Lung microvascular endothelial cell (primary cell): ENCODE results near the gene ZFR. TPM values are rescaled to one million over a fixed set of nuclear protein-coding genes. Genes with fewer than 3 reads are reported as not detected.

Experiments
- DNase-seq, 2 donors: peaks; one replicate each; pipeline versions ENCODE4 v3.0.0 to v3.0.0-alpha.2; 2010; ENCODE audit warnings: low read depth in 2 of 2
- total RNA-seq: library from RNA; depleted of rRNA; stranded (reverse); fragments of >200 nt; gene quantifications from 2 replicates; pipeline ENCODE4 v1.2.1, GENCODE V29; 2014

ZFR gene
- total RNA-seq = 36.8 and 63.1 TPM in 2 replicates

GRCh38 chr5:32444431-32445286, at the start of gene ZFR:
Gene ZFR, minus strand, starts transcription at chr5:32444740. Its CDS starts 82 bp downstream, at chr5:32444658.
- peak; percentile 89 to 91 for DNase-seq

DNA sequence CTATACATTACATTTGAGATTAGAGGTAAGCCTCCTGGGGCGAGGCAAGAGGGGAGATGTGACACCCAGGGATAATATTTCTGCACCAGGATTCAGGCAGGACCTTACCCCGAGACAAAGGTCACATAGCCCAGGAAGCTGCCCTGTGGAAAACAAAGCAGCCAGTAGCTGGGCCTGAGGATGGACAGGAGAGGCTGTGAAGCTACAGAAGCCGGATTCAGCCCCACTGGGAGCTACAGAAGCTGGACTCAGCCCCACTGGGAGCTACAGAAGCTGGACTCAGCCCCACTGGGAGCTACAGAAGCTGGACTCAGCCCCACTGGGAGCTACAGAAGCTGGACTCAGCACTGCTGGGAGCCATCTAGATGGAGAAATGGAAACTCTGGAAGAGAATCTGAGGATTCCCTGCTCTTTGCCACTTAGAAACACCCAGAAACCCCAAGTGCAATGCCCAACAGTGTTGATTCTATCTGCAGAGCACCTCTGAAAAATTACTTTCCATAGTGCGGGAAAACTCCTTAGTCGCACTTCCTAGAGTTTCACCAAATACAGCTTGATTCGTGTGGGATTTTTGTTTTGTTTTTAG, 46.5 kb upstream of the ZFR start:
- DNase-seq = no peak

- peak; percentile 80 to 88 for DNase-seq
Observed at GRCh38 chr5:32489791-32490562, 45.4 kb upstream of the ZFR start.

GRCh38 chr5:32487424-32487823, 42.9 kb upstream of the ZFR start:
- DNase-seq = no peak

DNA sequence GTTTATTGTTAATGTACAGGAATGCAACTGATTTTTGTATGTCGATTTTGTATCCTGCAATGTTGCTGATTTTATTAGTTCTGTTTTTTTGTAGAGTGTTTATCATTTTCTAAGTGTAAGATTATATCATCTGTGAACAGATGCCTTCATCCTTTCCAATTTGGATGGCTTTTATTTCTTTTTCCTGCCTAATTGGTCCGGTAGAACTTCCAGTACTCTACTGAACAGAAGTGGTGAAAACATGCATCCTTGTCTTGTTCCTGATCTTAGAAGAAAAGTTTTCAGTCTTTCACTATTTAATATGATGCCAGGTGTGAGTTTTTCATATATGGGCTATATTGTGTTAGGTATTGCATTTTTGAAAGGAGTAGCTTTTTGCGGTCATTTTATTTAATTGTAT, 42.5 kb upstream of the ZFR start:
- no peak for DNase-seq

GRCh38 chr5:32482193-32482592, 37.7 kb upstream of the ZFR start:
- DNase-seq = no peak

- DNase-seq = no peak
Observed at GRCh38 chr5:32479096-32479495, 34.6 kb upstream of the ZFR start.

DNA sequence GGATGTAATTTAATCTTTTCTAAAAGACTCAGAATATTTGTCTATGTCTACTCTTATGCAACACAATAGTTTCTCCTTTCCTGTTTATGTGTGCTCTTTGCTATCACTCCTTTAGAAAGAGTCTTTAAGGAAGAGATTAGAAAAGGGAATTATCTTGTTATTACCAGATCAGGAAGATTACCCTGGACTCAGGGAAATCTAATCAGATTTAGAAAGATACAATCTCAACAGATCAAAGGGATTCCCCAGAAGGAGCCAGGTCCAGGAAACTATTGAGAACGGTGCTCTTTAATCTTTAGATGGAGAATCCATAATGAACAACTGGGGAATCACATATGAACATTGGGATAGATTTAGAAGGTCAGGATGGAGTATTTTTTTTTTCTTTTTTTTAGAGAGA, 32.4 kb upstream of the ZFR start:
- DNase-seq = no peak

DNA sequence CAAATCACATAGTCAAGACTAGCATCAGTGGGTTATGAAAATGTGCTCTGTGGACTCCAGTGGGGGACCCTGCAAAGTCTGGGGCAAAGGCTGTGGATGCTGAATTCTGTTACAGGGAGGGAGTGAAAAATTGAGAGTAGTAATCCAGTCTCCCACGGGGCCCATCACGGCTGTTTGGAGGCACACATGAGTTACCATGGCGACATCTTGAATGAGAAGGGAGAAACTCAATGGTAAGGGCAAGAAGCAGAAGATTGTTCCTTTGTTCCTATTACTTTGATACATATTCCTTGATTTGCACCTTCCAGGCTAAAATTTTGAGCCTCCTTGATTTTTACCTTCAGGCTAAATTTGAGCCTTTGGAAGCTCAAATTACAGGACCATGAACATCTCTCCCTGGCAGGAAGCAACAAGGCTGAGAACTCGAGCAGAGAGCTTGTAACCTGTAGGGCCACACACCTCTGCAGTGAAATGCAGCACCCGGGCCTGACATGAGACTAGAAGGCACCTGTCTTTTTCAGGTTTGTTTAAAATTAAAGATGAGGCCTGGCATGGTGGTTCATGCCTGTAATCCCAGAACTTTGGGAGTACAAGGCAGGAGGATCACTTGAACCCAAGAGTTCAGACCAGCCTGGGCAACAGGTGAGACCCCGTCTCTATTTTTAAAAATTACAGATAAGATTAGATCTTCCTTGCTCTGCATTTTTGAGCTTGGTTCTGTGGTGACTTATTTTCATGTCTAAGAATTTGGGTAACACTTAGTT, 31.0 kb upstream of the ZFR start:
- DNase-seq = no peak

DNA sequence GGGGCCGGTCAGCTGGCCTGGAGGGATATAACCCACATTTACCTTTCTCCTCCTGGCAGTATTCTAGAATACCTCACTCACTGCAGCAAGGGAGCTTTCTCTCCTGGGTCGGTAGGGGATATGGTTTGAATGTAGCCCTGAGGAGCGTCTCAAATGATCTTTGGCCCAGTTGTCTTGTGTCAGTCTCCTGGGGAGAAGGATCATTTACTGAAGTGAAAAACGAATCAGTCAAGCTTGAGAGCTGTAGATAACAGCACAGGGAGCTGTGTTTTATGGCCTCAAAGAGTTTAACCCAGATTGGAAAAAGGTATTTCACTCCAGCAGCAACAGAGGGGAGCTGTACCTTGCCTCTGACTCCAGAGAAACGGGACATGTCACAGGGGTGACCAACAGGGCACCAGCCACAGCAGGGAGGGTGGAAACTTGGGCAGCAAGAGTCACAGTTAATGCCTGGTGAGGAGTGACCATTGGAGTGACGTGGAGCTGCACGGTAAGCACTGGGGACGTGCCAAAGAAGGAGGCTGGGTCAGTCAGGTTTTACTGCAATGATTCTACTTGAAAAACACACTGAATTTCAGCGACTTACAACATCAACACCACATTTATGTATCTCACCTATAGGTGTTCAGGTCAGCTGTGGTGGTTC, 29.8 kb upstream of the ZFR start:
- DNase-seq = no peak

GRCh38 chr5:32473072-32473471, 28.5 kb upstream of the ZFR start:
- no peak for DNase-seq

- DNase-seq = peak in 1 of 2 donors; percentile 47
Observed at GRCh38 chr5:32471784-32472183, 27.2 kb upstream of the ZFR start.

GRCh38 chr5:32465076-32465475, 20.5 kb upstream of the ZFR start:
- no peak for DNase-seq

DNA sequence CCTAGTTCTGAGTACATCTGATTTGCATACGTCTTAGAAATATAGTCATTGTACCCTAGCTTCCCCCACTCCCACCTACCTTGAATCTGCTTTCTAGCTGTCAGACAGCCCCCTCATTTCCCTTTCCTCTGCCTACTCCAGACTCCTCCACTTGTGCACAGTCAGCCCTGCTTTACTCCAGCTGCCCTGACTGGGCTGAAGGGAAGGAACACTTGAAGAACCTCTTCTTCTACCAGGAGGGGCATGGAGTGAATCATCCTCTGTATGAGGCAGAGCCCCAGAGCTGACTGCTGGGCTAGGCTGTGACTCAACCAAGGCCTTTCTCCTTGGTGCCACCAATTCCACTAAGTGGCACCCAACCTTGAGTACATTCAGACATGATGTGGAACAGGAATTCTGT, 18.1 kb upstream of the ZFR start:
- peak in 1 of 2 donors; percentile 24 for DNase-seq

DNA sequence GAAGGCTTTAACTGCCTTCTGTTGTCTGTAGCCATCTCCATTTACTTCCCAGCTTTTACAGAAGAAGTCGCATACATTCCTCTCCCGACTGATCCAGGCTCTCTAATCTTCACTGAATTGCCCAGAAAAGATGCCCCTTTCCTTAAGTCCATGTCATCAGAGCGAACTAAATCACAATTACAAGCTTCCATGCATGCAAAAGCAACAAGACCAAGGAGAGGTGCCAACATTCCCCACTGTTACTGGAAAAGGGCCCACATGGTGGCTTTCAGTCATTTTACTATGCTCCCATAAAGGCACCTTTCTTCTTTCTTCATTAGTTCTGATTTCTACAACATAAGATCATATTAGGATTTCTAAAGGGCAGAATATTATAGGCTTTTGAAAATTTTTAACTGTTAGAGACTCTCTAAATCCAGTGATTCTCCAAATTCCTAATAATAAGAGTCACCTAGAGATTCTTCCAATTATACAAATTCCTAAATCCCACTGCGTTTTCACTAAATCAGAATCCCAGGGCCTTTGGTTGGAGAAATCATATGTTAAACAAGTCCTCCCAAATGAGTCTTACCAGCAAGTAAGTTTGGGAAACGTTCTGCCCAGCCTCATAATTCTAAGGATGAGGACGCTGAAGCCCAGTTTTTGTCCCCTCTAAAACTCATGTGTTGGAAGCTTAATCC, 17.0 kb upstream of the ZFR start:
- DNase-seq = no peak

DNA sequence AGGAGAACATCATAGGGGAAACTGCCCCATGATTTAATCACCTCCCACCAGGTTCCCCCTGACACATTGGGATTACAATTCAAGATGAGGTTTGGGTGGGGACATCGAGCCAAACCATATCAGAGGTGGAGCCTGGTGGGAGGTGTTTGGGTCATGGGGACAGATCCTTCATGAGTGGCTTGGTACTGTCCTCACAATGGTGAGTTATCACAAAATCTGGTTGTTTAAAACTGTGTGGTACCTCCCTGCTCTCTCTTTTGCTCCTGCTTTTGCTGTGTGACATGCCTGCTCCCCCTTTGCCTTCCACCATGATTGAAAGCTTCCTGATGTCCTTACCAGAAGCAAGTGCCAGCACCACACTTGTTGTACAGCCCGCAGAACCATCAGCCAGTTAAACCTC, 16.2 kb upstream of the ZFR start:
- no peak for DNase-seq

DNA sequence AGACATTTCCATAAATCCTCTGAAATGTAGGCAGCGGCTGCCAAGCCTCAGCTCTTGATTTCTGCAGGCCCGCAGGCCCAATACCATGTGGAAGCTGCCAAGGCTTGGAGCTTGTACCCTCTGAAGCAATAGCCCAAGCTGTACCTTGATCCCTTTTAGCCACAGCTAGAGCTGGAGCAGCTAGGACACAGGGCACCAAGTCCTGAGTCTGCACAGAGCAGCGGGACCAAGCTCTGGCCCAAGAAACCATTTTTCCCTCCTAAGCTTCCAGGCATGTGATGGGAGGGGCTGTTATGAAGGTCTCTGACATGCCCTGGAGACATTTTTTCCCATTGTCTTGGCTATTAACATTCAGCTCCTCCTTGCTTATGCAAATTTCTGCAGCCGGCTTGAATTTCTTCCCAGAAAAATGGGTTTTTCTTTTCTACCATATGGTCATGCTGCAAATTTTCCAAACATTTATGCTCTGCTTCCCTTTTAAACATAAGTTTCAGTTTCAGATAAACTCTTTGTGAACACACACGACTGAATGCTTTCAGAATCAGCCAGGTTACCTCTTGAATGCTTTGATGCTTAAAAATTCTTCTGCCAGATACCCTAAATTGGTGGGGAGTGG, 14.4 kb upstream of the ZFR start:
- no peak for DNase-seq

GRCh38 chr5:32455311-32455710, 10.8 kb upstream of the ZFR start:
- no peak for DNase-seq

DNA sequence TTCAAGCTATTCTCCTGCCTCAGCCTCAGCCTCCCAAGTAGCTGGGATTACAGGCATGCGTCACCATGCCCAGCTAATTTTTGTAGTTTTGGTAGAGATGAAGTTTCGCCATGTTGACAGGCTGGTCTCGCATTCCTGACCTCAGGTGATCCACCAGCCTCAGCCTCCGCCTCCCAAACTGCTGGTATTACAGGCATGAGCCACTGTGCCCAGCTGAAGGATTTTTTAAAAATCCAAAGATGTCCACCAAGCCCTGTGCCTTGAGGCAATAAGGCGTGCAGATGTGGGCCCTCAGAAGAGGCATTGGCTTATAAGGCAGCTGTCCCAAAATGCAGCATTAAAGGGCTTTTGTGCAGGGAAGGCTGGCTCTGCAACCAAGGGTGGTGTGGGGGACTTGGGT, 10.3 kb upstream of the ZFR start:
- DNase-seq = no peak

DNA sequence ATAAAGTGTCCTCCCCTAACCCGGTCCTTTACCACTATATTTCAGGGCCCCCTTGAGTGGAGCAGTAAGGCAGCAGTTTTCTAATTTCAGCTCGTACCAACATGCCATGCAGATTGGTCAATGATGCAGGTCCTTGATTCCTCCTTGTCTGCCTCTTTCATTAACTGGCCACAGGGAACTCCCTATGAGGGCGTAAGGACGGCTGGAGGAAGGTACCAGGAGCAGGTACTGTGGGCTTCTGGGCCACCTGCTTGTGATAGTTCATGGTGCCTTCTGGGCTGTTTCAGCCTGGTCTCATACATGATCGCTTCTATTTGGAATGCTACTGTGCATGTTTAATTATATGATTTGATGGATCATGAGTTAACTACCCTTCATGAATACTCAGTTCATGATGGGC, 9.4 kb upstream of the ZFR start:
- DNase-seq = no peak
